ENCODE results near the gene ZNF469. TPM values are rescaled to one million over a fixed set of nuclear protein-coding genes. Genes with fewer than 3 reads are reported as not detected.

ZNF469 gene
- polyA plus RNA-seq, 1 experiment, result 1.2 TPM

- no peak for DNase-seq (ENCODE audit: low read depth)
- H3K4me3 ChIP-seq (ENCODE audit: low read depth, low read length), result no peak overlapping the region
- TF ChIP-seq CTCF (IDR thresholded peaks at IDR 0.05; ENCODE audit: insufficient read depth, low read depth, low read length), result no peak
- no peaks in the 10 kb centered on the region for H3K27me3 ChIP-seq (ENCODE audit: control insufficient read depth, insufficient read depth, low read length)
- H3K36me3 ChIP-seq (ENCODE audit: control insufficient read depth, insufficient read depth, low read length), result peaks cover 12% of the 10 kb centered on the region
- ChIA-PET POLR2A (no interaction called here), CTCF (interaction anchor here (1.0 kb wide), 1 partner anchor 429 kb away, joined by 3 read pairs; no protein-coding TSS in a partner anchor)
Observed at GRCh38 chr16:88413231-88413630, 30.5 kb downstream of the ZNF469 start.

- no peak for DNase-seq (ENCODE audit: low read depth)
- Histone ChIP-seq H3K36me3 (ENCODE audit: control insufficient read depth, insufficient read depth, low read length) (peaks cover 12% of the 10 kb centered on the region), H3K27me3 (ENCODE audit: control insufficient read depth, insufficient read depth, low read length) (no peaks in the 10 kb centered on the region), H3K4me3 (ENCODE audit: low read depth, low read length) (no peak overlapping the region)
- no peak for TF ChIP-seq CTCF (IDR thresholded peaks at IDR 0.05; ENCODE audit: insufficient read depth, low read depth, low read length)
- ChIA-PET CTCF (interaction anchor here (0.6 to 1.0 kb wide), 2 partner anchors 25 to 430 kb away, joined by 3 read pairs; no protein-coding TSS in a partner anchor), POLR2A (no interaction called here)
Observed at GRCh38 chr16:88413631-88414030, 30.9 kb downstream of the ZNF469 start.

GRCh38 chr16:88414521-88415380, 32.0 kb downstream of the ZNF469 start:
- Histone ChIP-seq H3K4me3 (ENCODE audit: low read depth, low read length) (no peak overlapping the region), H3K36me3 (ENCODE audit: control insufficient read depth, insufficient read depth, low read length) (peaks cover 12% of the 10 kb centered on the region), H3K27me3 (ENCODE audit: control insufficient read depth, insufficient read depth, low read length) (no peaks in the 10 kb centered on the region)
- ChIA-PET POLR2A (no interaction called here), CTCF (interaction anchor here (0.6 kb wide), 1 partner anchor 24 kb away, joined by 3 read pairs; no protein-coding TSS in a partner anchor)
- DNase-seq (ENCODE audit: low read depth), result no peak
- TF ChIP-seq CTCF (IDR thresholded peaks at IDR 0.05; ENCODE audit: insufficient read depth, low read depth, low read length), result no peak

GRCh38 chr16:88415381-88415705, 32.6 kb downstream of the ZNF469 start:
- no peak for TF ChIP-seq CTCF (IDR thresholded peaks at IDR 0.05; ENCODE audit: insufficient read depth, low read depth, low read length)
- peaks cover 11% of the 10 kb centered on the region for H3K36me3 ChIP-seq (ENCODE audit: control insufficient read depth, insufficient read depth, low read length)
- H3K4me3 ChIP-seq (ENCODE audit: low read depth, low read length), result no peak overlapping the region
- ChIA-PET CTCF (no interaction called here), POLR2A (no interaction called here)
- no peak for DNase-seq (ENCODE audit: low read depth)
- H3K27me3 ChIP-seq (ENCODE audit: control insufficient read depth, insufficient read depth, low read length), result no peaks in the 10 kb centered on the region

GRCh38 chr16:88415713-88416323, 33.1 kb downstream of the ZNF469 start:
- Histone ChIP-seq H3K36me3 (ENCODE audit: control insufficient read depth, insufficient read depth, low read length) (peaks cover 11% of the 10 kb centered on the region), H3K4me3 (ENCODE audit: low read depth, low read length) (no peak overlapping the region), H3K27me3 (ENCODE audit: control insufficient read depth, insufficient read depth, low read length) (no peaks in the 10 kb centered on the region)
- no peak for DNase-seq (ENCODE audit: low read depth)
- TF ChIP-seq CTCF (IDR thresholded peaks at IDR 0.05; ENCODE audit: insufficient read depth, low read depth, low read length), result no peak
- POLR2A ChIA-PET, result no interaction called here
- CTCF ChIA-PET, result no interaction called here
